ENCODE data around the gene SRSF1.
"Not testable (repeated sequence)": the region's sequence is repeated elsewhere in the genome, so short reads cannot be mapped to it uniquely, and the experiment has no call there.

Gene SRSF1, protein sequence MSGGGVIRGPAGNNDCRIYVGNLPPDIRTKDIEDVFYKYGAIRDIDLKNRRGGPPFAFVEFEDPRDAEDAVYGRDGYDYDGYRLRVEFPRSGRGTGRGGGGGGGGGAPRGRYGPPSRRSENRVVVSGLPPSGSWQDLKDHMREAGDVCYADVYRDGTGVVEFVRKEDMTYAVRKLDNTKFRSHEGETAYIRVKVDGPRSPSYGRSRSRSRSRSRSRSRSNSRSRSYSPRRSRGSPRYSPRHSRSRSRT

DNA sequence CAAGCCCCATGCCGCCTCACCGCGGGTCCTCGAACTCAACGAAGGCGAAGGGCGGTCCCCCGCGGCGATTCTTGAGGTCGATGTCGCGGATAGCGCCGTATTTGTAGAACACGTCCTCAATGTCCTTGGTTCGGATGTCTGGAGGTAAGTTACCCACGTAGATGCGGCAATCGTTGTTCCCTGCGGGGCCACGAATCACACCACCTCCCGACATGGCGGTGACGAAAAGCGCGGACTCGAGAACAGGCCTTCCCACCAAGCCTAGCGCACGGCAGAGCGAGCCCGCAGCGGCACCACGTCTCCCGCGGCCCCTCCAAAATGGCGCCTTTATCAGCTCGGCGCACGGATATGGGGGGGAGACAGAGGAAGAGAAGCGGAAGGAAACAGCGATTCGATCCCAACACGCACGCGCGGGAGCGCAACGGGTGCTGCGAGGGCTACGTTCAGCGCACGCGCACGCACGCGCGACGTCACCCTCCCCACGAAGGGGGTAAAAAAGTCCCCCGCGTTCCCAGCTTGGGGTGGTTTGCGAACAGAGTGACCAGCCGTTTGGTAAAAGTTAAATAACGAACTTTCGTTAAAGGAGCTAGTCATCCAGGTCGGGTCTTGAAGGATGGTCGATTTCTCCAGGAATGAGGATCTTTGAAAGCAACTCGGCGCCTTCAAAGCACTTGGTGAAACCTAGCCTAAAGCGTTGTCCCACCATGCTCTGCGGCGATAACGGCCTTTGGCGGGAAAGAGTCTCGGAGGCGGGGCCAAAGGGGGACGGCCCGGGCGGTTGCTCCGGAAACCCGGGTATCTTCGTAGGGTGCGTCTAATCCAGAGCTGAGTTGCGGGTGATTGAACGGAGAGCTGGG, at the start of gene SRSF1:
Gene SRSF1, minus strand, starts transcription at position 323 of the 857 bp plus-strand sequence. Its CDS starts 109 bp downstream, at position 214.
- DNase-seq (ENCODE audit: low spot score): peak; percentile 98

DNA sequence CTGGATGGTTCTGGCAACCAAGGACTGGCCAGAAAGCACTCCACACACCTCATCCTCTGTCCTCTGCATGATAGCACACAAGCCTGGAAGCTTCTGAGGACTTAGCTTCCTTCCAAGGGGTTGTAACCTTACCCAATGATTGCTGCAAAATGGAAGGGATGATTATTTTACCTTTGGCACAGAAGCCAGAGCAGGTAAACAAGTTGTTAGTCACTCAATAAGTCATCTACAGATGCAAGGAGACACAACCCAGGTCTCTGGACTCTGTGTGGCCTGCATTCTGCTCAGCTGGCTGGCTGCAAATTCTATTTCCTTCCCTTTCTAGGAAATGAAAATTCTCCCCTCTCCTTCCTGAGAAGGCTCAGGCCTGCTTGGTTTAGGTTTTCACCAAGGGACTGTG, 49.4 kb upstream of the SRSF1 start:
- no peak for DNase-seq (ENCODE audit: low spot score)

DNA sequence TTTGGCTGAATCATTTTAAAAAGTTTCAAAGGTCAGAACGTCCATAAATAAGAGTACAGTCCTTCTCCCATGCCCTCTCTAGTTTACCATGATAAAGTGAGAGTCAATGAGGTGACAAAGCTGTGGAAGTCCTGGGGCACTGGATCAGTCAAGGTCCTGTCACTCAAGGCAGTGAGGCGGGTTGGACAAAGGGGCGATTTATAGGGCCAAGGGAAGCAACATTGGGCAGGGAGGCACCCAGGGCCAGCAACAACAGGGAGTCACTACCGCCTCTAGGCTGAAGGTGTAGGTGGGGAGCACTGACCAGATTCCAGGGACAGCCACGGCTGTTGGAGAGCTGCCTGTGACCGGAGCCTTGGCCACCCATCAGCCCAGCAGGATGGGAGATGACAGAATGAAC, 47.6 kb upstream of the SRSF1 start:
- DNase-seq (ENCODE audit: low spot score): no peak

DNA sequence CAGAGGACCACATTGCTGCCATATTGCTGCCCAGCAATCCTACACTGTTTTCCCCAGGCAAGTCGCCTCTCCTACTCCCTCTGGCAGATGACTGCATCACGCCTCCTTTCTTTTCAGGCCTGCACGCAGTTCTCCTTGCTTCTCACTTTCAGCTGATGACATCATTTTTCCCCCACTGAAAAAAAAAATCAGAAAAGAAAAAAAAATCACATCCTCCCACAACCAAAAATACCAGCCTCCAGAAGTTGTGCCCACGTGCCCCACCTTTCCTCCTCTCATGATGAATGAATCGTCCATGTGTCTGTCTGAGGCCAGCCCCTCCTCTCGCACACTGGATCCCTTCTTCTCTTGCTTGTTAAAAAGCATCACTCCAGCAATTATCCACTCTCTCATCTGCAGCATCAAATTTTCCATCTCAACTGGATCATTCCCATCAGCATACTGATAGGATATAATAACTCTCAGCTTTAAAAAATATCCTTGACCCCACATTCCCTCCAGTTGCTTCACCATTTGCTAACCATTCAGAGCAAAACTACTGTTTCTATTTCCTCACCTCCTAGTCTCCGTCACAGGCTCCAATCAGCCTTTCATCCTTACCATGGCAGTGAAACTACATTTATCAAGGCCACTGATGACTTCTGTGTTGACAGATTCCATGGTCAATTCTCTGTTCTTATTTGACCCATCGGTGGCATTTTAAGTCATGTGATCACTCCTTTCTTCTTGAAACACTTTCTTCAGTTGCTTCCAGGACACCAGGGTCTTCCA, 46.1 kb upstream of the SRSF1 start:
- no peak for DNase-seq (ENCODE audit: low spot score)

DNA sequence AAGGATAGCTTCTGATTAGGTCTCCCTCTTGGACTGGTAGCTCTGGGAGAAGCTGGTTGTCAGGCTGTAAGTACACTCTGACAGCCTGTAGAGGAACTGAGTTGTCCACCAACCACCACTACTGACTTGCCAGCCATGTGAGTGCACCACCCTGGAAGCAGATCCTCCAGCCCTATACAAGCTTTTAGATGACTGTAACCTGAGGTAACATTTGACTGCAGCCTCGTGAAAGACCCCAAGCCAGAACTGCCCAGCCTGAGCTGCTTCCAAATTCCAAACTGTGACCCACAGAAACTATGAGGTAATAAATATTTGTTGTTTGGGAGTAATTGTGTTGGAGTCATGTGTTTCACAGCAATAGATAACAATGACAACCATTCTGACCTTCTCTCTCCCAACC, 45.4 kb upstream of the SRSF1 start:
- no peak for DNase-seq (ENCODE audit: low spot score)

DNA sequence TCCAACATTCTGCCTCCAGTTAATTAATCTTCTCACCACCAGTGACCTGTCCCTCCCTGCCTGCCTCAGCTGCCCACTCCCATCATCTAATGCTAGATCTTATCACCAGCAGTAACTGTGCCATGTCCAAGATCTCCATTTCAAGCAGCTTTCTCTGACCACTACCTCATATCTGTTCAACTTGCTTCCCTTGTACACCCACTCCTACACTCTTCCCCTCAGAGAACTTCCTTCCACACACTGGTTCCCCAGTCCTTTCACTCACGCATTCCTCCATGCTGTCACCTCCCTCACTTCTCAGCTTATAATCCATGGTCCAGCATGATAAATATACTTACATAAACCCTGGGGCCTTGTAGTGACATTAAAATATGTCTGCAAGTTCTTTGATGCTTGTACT, 44.4 kb upstream of the SRSF1 start:
- no peak for DNase-seq (ENCODE audit: low spot score)

DNA sequence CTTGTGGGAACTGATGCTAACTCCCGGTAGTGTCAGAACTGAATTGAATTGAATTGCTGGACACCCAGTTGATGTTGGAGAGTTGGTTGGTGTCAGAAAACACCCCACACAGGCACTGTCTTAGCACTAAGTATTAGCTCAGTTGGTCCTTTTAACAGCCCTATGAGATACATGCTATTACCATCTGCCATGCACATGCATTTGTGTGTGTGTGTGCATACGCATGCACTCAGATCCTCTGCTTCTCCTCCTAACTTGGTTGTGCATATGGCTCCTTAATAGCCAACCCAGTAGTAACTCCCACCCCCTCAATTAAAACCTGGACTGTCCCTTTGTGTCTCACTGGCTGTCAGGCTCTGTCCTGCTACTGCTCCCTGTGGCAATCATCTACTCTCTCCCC, 43.9 kb upstream of the SRSF1 start:
- no peak for DNase-seq (ENCODE audit: low spot score)

DNA sequence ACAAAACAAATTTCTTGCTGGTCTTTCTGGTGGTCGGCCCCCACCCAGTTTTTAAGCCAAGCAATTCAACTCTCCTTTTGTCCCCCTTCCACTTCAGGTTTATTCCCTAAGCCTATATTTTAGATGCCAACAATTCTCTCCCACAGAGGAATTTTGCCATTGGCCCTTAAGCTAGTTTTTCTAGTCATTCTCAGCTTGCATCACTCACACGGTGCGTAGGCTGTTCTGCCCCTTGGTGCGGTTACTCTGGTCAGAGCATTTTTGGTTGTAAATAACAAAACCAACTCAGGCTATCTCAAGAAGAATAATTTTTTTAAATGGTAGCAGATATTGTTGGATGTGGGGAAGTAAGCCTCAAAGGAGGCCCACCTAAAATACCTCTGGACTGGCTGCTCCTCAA, 42.5 kb upstream of the SRSF1 start:
- DNase-seq (ENCODE audit: low spot score): no peak

DNA sequence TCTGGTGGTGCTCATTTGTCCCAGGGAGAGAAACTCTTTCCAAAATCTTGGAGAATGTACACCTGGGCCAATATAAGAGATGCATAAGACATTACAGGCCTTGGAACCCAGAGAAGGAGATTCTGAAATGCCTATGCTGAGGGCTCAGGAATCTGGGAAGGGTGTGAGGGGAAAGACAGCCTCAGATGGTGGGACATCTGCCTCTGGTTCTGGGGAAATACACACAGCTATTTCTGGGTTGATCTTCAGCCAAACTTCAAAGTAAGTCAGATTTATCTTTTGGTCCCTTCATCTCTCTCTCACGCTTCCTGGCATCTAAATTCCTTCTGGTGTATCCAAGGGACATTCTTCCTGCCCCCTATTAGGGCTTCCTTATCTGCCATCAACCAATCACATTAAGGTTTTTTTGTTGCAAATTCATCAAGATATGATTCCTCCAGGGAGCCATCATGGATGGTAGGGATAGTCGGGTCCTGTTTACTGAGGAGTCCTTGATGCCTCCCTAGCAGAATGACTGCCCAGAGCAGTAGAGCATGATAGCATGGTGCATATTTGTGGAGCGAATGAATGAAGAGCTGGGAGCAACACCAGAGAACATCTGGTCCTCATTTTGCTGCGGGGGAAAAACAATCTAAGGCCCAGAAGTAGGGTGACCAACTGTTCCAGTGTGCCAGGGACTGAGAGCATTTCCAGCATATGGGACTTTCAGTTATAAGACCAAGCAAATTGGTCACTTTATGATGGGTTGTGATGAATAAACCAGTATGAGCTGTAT, 40.5 kb upstream of the SRSF1 start:
- DNase-seq (ENCODE audit: low spot score): no peak

DNA sequence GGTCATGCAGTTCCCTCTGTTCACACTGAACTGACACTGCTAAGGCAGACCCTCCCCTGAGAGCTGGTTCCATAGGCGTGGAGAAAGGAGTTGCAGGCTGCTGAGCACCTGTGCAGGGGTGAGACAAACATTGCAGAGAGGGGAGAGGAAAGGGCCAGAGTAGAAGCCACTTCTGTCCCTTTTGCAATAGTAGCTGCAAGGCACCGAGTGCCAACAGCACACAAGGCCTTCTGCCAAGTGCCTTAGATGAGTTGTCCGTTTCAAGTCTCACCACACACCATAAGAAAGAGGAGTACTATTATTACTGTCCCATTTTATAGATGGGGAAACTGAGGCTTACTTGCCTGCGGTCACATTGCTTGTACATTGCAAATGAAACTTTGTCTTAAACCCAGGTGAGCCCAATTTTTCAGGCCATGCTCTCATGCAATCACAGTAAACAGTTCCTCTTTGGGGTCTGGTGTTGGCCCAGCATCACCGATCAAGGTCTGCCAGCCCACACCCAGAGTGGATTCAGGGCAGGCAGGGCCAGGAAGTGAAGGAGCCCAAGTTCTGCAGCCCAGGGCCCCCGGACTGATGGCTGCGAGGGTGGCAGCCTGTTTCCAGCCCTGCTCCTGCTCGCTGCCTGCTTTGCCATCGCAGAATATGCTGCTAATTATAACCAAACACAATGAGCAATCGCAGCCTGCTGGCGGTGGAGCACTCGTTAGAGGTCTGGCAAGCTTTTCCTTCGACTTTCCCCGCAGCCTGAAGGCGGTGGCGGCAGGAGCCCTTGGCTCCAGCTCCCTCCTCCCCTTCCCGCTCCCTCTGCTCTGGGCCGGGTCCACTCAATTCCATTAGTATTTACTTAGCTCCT, 39.4 kb upstream of the SRSF1 start:
- DNase-seq (ENCODE audit: low spot score): no peak

DNA sequence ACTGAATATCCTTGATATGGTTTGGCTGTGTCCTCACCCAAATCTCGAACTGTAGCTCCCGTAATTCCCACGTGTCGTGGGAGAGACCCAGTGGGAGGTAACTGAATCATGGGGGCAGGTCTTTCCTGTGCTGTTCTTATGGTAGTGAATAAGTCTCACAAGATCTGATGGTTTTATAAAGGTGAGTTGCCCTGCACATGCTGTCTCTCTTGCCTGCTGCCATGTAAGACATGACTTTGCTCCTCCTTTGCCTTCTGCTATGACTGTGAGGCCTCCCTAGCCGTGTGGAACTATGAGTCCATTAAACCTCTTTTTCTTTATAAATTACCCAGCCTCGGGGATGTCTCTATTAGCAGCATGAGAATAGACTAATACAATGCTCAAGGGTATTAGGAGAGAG, 37.2 kb upstream of the SRSF1 start:
- not testable (repeated sequence) for DNase-seq (ENCODE audit: low spot score)

DNA sequence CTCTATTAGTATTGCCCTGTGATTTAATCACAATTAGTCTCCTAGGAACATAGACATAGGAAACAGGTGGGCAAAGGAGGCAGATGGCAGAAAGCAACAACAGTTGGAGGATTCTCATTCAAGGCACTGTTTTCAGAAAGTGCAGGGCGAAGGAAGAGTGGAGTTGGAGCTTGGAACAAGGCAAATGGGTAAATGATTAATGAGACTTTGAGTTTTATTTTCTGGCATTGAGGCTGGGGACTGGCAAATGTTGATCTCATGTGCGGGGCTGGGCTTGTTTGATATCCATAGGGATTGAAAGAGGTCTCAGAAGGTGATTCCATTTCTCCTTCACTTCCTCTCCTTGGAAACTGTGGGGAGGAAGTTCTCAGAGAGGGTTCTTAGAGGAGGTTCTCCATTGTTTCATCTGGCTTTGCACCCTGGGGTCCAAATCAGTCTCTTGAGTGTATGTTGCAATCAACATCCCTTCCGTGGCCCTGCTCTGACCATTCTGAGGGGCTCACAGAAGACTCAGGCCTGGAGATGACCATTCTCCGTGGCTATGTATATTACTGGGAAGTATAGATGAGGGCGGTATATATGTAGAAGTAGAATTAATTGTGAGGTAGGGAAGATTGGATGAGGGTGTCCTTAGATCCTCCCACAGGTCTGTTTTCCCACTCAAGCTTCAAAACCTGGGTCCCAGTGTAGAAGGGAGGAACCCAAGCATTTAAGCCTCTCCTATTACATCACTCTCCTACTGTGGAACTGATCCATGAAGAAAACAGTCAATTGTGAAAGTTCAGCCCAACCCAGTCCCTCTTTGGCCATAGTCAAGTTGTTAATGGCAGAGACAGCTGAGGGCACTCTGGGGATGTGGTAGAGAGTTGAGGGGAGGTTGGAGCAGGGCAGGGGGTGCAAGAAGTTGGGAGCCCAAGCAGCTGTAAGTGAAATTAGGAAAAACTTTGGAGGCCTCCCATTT, 36.5 kb upstream of the SRSF1 start:
- no peak for DNase-seq (ENCODE audit: low spot score)

DNA sequence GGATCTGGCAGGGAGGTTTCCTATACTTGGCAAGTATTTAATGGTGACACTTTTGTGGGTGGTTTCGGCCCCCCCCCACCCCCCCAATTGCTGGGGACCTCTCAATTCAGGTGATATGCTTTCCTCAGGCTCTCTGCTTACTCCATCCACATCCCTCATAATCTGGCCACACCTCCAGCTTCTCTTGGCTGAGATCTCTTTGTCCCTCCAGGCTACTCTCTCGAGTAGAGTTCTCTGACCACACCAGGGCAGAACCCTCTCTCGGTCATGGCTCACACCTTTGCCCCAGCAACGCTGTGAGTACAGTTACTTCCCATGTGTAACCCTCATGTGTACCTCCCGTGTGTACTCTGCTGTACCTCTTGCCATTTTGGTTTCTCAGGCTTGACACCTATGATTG, 34.1 kb upstream of the SRSF1 start:
- no peak for DNase-seq (ENCODE audit: low spot score)

DNA sequence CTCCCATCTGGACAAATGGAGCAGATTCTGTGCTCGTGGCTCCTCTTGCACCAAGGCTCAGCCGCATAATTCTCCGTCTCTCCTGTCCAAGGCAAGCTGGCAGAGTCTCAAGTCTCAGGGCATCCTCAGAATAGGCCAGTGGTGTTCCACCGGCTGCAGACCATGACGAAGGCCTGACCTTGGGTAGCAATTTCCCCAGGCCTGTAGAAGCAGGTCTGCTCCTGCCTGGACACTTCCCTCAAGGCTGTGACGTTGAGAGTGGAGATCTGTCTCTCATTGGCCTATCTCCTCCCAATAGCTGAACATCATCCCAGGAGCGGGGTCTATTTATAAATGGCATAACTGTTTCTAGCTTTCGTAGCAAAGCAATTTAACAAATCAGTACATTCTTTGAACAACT, 33.3 kb upstream of the SRSF1 start:
- no peak for DNase-seq (ENCODE audit: low spot score)

DNA sequence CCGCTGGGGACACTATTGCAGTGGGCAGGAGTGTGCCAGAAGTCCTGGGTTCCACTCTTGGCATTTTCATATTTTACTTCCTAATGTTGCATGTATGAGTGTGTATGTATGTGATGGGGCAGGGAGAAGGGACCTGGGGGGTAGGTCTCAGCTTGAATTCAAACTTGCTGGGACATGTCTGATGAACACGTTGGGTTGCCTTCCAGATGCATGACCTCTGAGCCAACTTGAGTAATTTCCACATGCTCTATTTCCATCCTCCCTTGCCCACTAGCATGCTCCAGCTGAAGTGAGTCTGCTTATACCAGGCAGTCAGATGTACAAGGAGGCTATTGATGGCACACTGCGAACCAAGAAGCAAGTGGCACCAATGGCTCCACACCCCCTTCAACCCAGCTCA, 32.9 kb upstream of the SRSF1 start:
- no peak for DNase-seq (ENCODE audit: low spot score)

DNA sequence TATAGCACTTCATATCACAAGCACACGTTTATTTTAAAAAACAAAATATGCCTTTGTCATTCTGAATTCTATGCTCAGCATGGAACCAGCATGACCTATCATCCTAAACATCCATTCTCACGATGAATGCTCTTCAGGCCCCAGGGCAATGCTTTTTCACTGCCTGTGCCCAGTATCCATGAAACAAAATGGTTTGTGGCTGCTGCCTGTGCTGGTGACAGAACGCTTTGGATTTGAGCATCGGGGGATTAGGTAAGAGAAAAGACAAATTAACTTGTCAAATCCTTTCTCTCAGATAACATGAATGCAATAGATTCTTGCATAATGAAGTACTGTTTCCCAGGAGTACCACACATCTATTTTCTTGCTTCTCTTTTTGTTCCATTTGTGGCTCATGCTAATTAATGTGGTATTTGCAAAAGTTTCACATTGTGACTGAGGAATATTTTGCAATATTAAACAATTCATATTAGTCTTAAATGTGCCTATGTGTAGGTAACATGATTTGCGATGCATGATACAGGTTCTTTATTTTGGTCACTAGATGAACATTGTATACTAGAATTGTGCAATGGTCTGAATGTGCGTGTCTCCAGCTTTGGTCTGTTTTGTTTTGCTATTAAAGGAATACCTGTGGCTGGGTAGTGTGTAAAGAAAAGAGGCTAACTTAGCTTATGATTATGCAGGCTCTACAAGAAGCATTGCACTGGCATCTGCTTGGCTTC, 25.8 kb upstream of the SRSF1 start:
- DNase-seq (ENCODE audit: low spot score): no peak

DNA sequence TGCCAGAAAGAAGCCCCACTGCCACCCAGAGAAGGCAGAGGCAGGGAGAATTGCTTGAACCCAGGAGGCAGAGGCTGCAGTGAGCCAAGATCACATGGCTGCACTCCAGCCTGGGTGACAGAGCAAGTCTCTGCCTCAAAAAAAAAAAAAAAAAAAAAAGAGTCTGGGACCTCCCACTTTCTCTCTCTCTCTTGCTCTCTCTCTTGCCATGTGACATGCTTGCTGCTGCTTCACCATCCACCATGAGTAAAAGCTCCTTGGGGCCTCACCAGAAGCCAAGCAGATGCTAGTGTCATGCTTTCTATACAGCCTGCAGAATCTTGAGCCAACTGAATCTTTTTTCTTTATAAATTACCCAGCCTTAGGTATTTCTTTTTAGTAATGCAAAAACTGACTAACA, 21.5 kb upstream of the SRSF1 start:
- no peak for DNase-seq (ENCODE audit: low spot score)

DNA sequence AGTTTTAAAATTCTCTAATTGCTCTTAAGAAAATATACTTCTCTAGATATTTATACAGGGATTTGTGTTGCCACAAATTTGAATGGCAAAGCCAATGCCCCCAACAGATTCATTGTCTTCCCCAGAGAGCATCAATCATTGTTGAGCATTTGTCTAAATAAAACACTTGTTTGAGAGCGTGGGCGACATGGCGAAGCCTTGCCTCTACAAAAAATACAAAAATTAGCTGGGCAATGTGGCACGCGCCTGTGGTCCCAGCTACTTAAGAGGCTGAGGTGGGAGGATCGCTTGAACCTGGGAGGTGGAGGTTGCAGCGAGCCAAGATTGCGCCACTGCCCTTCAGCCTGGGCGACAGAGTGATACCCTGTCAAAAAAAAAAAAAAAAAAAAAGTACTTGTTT, 13.4 kb upstream of the SRSF1 start:
- no peak for DNase-seq (ENCODE audit: low spot score)

DNA sequence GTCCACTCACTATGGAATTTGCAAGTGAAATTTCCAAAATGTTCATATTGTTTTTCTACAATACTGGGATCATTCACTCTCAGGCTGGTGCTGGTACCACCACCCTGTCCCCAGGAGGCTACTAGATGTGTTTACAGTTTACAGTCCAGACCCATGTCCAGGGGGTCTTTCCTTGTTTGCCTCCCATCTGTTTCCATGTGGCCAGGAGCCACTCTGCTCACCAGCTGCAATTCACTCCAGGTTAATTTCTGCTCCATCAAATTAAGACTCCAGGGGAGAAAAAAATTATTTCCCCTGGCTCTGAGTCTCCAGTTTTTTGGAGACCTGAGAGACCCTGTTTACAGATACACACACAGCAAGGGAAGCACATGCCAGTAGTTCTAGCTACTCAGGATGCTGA, 12.5 kb upstream of the SRSF1 start:
- no peak for DNase-seq (ENCODE audit: low spot score)
